Spleen (tissue), 7 donors: ENCODE data around the gene NCAPH2.

ENCODE experiments used
- CTCF ChIP-seq, 11 experiments: fragments of 200-600 bp in 7 of 11; fragments of 450-650 bp in 4 of 11; sonication (generic) in 4 of 11; IDR thresholded peaks in 8 of 11; conservative IDR thresholded peaks in 3 of 11; 1 replicate in 7 of 11; 2 replicates in 4 of 11; pipeline versions ENCODE4 v1.4.0 to v1.8.0; 2016 to 2021; ENCODE audit warnings: antibody characterized with exemption in 11 of 11, inconsistent platforms in 4 of 11, mild to moderate bottlenecking in 1 of 11
- POLR2A ChIP-seq, 3 donors: fragments of 450-650 bp; IDR thresholded peaks; one replicate each; pipeline ENCODE4 v1.5.1; 2017; ENCODE audit warnings: antibody characterized with exemption in 3 of 3, mild to moderate bottlenecking in 1 of 3
- donor health status: DM: no; HTN: no; CAD: no; lungs with moderate emphysema.
- donor health status: DM: no; HTN: no; CAD: no.
- donor health status: DM: no; HTN: no; CAD: no.

- TF ChIP-seq POLR2A (IDR thresholded peaks at IDR 0.05) (no peak), CTCF (IDR thresholded peaks at IDR 0.05 in 8 of 11, conservative IDR thresholded peaks at IDR 0.05 in 3 of 11) (no peak)
These were observed 29.7 kb downstream of the NCAPH2 start for GRCh38 chr22:50537765-50538164.
